Stimulated activated CD8-positive, alpha-beta memory T cell treated with anti-CD3 and anti-CD28 coated beads, Interleukin-7, amount 100 ng/mL, for 1 hour (primary cell): ENCODE data around the gene ELMO1.

Experiments
- DNase-seq, 2 donors: peaks; one replicate each; pipeline ENCODE4 v3.0.0-alpha.2; 2020; ENCODE audit warnings: low read depth in 2 of 2

ELMO1 gene

GRCh38 chr7:37344886-37345579, 103.6 kb downstream of the ELMO1 start:
- DNase-seq: no peak

GRCh38 chr7:37342688-37343471, 105.8 kb downstream of the ELMO1 start:
- peak; percentile 30 to 36 for DNase-seq

DNA sequence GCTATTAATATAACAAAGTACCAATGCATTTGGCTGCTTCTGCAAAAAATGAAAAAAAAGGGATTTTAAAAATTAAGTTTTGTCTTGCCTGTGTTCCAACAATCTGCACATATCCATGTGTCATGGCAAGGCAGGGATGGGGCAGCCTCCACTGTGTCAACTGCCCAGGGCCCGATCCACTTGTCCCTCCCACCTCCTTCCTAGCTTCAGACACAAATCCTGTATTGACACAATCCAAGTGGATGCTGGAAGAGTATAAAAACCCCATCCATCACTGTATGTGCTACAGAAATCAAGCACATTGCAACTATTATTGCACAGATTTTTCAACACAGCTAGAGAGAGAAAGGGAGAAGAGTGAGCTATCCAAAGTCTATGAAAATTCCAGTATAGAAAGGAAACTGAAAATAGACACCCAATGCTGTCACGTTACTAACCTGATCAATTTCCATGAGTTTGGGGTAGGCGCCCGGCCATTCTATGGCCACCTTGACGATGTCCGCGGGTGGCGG, 106.4 kb downstream of the ELMO1 start:
- no peak for DNase-seq

- no peak for DNase-seq
These were observed 107.5 kb downstream of the ELMO1 start for GRCh38 chr7:37341033-37341630.

DNA sequence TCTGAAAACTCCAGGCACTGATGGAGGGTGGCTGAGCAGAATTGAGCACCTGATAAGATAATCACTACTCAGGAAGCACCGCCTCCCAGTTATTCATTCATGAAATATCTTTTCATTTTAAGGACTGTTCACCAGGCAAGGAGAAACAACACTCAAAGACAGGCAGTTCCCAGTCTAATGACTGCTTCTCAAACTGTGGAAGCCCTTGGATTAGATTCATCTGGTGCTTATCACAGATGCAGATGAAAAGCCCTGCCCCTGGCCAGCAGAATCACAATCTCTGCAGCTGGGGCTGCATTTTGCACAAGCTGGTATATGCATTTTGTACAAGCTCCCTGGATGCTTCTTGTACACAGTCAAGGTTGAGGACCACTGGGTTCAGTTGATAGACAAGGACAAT, 109.7 kb downstream of the ELMO1 start:
- DNase-seq: no peak

DNA sequence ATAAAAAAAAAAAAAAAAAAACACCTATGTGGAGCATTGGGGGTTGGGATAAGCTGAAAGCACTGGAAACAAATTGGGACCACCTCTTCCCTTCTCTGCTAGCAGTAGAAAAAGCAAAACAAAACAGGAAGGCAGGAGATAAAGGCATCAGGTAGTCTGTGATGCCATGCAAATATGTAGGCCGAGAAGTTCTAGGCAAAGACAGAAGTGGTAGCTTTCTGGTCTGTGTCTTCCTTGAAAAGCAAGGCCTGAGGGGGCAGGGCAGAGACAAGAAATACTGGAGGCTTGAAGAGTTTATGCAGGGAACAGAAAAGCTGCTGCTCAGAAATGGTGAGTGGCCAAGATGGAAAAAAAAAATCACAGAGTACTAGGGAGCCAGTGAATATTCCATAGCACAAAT, 111.1 kb downstream of the ELMO1 start:
- no peak for DNase-seq

- no peak for DNase-seq
These were observed 112.4 kb downstream of the ELMO1 start for GRCh38 chr7:37336259-37336658.

DNA sequence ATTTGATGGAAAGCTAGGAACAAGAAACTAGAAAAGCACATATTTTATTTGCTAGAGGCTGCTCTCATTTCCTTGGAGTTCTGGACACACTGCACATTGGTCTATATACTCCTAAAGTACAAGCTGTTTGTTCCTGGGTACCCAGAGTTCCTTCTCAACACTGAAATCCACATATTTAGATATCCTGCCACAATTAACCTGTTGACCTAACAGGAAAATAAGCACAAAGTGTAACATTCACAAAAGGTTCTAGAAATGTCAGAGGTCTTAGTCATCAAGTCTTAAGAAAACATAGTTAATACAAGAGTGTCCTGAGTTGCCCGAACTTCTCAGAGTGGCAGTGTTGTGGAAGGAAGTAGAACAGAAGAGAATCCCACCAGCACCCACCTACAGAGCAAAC, 115.6 kb downstream of the ELMO1 start:
- no peak for DNase-seq

GRCh38 chr7:37332243-37333016, 116.2 kb downstream of the ELMO1 start:
- DNase-seq: no peak

GRCh38 chr7:37330775-37331174, 117.9 kb downstream of the ELMO1 start:
- DNase-seq: no peak

GRCh38 chr7:37329940-37330339, 118.7 kb downstream of the ELMO1 start:
- no peak for DNase-seq

GRCh38 chr7:37327288-37327687, 121.4 kb downstream of the ELMO1 start:
- no peak for DNase-seq

- no peak for DNase-seq
These were observed 124.7 kb downstream of the ELMO1 start for GRCh38 chr7:37323966-37324365.

- no peak for DNase-seq
These were observed 125.8 kb downstream of the ELMO1 start for GRCh38 chr7:37322831-37323230.

DNA sequence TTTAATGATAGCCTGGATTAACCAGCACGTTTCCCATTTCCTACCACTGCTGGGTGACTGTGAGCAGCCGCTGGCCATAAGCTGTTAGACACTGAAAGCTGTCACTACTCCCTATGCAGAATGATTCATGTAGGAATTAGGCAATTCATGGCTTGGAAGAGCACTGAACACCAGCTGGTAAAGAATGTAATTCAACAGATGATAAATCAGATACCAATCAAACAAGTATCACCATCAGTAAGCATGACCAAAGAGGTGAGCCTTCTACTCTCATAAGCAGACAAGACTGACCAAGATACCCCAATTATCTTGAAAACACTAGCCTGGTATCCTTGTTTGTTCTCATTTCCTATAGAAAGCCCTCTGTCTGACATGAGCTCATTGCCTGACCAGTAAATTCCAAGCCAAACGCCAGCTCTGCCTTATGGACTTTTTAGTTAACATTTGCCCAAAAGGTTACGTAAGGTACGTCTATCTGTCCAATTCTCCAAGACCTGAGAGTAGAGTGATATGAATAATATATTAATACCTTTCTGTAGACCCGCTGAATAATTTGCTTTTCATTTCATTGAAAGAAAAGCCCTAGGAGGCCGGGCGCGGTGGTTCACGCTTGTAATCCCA, 127.7 kb downstream of the ELMO1 start:
- no peak for DNase-seq

DNA sequence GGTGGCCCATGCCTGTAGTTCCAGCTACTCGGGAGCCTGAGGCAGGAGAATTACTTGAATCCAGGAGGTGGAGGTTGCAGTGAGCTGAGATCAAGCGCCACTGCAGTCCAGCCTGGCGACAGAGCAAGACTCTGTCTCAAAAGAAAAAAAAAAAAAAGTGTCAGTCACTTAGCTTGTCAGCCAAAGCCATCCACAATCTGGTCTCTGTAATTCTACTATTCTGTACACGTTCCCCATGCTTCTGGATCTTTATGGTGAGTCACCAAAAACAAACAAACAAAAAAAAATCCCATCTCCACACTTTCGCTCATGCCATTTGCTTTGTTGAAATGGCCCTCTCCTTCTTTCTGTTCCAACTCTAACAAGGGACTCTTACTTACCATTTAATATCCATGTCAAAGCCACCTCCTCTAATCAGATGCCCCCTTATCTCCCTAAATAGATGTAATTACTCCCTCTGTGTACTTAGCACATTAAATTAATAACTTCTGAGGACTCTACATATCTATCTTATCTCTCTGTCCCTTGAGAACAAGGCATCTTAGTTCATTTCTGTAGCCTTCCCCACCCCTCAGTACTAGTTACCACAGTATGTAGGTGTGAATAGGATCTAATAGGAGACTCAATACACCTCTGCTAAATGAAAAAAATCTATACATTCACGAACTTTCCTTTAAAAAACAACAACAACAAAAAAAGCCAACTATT, 128.4 kb downstream of the ELMO1 start:
- DNase-seq: no peak

- no peak for DNase-seq
These were observed 130.1 kb downstream of the ELMO1 start for GRCh38 chr7:37318541-37318940.

- DNase-seq: no peak
These were observed 132.6 kb downstream of the ELMO1 start for GRCh38 chr7:37315772-37316715.

- DNase-seq: no peak
These were observed 136.1 kb downstream of the ELMO1 start for GRCh38 chr7:37312608-37313007.

GRCh38 chr7:37311355-37311754, 137.3 kb downstream of the ELMO1 start:
- no peak for DNase-seq
